Ishikawa (cell line): ENCODE results near the gene SCFD2.

Source experiments
- CEBPB ChIP-seq: IDR thresholded peaks from 2 replicates; pipeline ENCODE4 v1.6.1; 2012
- CREB1 ChIP-seq: IDR thresholded peaks from 2 replicates; pipeline ENCODE4 v1.6.1; 2012; ENCODE audit warnings: low read depth
- EP300 ChIP-seq: IDR thresholded peaks from 2 replicates; pipeline ENCODE4 v1.6.1; 2012; ENCODE audit warnings: borderline replicate concordance
- NFIC ChIP-seq: IDR thresholded peaks from 2 replicates; pipeline ENCODE4 v1.6.1; 2012
- TAF1 ChIP-seq: IDR thresholded peaks from 2 replicates; pipeline ENCODE4 v1.6.1; 2012; ENCODE audit warnings: low read depth, mild to moderate bottlenecking

- TF ChIP-seq TAF1, result no peak
- no peak for TF ChIP-seq NFIC
- TF ChIP-seq CEBPB, result no peak
- TF ChIP-seq EP300, result no peak
- TF ChIP-seq CREB1, result no peak
Observed at GRCh38 chr4:53059256-53059655, 306.6 kb downstream of the SCFD2 start.
